GM18498 (cell line): ENCODE measurements around the gene SMIM27.
"Not testable (repeated sequence)": the region's sequence is repeated elsewhere in the genome, so short reads cannot be mapped to it uniquely, and the experiment has no call there.

ENCODE experiments used
- ATAC-seq: cut with Tn5 transposase; IDR thresholded peaks from one replicate; pipeline ENCODE4 v1.9.1; 2021; ENCODE audit warnings: mild to moderate bottlenecking, moderate library complexity; ENCODE audit not compliant: unreplicated experiment

SMIM27 gene

DNA sequence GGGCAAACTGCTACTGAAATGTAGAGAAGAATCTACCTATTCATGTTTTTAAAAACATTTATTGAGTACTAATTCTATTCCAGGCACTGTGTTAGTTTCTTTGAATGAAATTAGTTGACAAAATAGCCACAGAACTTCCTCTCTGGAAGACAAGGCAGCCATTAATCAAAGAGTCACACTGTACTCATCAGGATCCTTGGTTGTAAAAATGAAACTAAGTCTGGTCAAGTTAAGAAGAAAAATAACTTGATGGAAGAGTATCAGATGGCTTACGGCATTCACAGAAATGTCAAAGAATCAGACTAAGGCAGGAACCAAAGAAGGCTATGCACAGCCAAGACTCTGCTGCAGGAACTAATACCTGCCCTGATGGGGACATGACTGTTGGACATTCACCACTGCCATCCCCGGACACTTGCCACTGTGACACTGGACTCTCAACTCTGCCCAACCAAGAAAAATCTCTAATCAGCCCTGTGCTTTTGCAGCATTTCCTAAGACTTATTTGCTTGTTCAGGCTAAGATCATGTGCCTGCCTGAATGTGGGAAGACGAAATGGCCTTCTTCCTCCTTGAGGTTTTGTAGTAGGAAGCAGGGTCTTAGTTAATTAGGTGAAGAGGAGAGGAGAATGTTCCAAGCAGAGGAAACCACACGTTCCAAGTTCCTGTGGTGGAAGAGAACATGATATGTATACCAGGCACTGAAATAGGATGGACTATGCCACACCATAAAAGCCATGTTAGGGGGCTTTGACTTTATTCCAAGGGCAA is 44.2 kb downstream of the SMIM27 start:
- no peak for ATAC-seq

DNA sequence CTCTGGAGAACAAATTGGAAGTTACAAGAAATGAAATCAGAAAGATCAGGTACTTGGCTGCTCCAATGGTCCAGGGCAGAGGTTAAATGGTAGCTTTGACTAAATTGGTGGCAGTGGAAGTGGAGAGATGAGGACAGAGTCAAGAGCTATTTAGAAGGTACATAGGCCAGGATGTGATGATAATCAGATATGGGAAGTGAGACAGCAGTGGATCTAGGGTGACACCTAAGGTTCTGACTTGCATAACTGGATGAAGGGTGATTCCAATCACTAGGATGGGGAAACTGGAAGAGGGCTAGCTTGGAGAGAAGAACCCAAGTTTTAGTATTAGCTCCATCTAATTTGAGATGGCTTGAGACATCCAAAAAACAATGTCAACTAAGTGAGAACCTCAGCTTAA is 44.8 kb downstream of the SMIM27 start:
- no peak for ATAC-seq

- not testable (repeated sequence) for ATAC-seq
Measured at GRCh38 chr9:32599021-32599420, 46.9 kb downstream of the SMIM27 start.
